Activated T-helper 2 cell treated with anti-CD3 and anti-CD28 coated beads, Interferon-gamma antibody, Interleukin-2, Interleukin-4, amounts not matched to agents 10 μg/mL and 5 μg/mL and 100 μg/mL, durations not matched to agents 14 hours and 24 hours and 36 hours (primary cell): ENCODE results near the gene ZNF718. TPM values are rescaled to one million over a fixed set of nuclear protein-coding genes. Genes with fewer than 3 reads are reported as not detected.
"Not testable (repeated sequence)": the region's sequence is repeated elsewhere in the genome, so short reads cannot be mapped to it uniquely, and the experiment has no call there.

Experiments used
- DNase-seq: peaks from one replicate; pipeline ENCODE4 v3.0.0; 2021; ENCODE audit warnings: low spot score
- H3K27ac Mint-ChIP-seq: one replicate; pipeline ENCODE4 v1.8.0; 2021; ENCODE audit warnings: mixed read lengths
- H3K27me3 Mint-ChIP-seq: one replicate; pipeline ENCODE4 v1.8.0; 2021; ENCODE audit warnings: low read depth, mixed read lengths
- H3K36me3 Mint-ChIP-seq: one replicate; pipeline ENCODE4 v1.8.0; 2021; ENCODE audit warnings: low read depth, mixed read lengths
- H3K4me1 Mint-ChIP-seq: one replicate; pipeline ENCODE4 v1.8.0; 2021; ENCODE audit warnings: low read depth, mixed read lengths
- H3K4me3 Mint-ChIP-seq: one replicate; pipeline ENCODE4 v1.8.0; 2021; ENCODE audit warnings: low read depth, mild to moderate bottlenecking, moderate library complexity, mixed read lengths
- H3K9me3 Mint-ChIP-seq: one replicate; pipeline ENCODE4 v1.8.0; 2021; ENCODE audit warnings: mixed read lengths
- intact Hi-C: fragments of 100-400 bp; cut with micrococcal nuclease; formaldehyde crosslinking; loops from one replicate; pipeline ENCODE4 v1.15.1; 2023
- total RNA-seq: library from RNA; stranded (reverse); gene quantifications from 2 replicates; pipeline ENCODE4 v1.2.3, GENCODE V29; 2022

ZNF718 gene
- total RNA-seq, 1 donor from 2014 or later = 8.6 TPM

- Mint-ChIP-seq H3K9me3 (peaks cover 44% of the 10 kb centered on the region), H3K27ac (peak overlapping the region; percentile 42), H3K4me1 (peaks cover 25% of the 10 kb centered on the region), H3K36me3 (peaks cover 54% of the 10 kb centered on the region), H3K4me3 (peak overlapping the region; percentile 45), H3K27me3 (no peaks in the 10 kb centered on the region)
- intact Hi-C loops = no loop called here
- DNase-seq = no peak
Observed at GRCh38 chr4:121408-122084, 2.8 kb upstream of the ZNF718 start.

- not testable (repeated sequence) for DNase-seq, H3K27me3 Mint-ChIP-seq
- H3K27ac Mint-ChIP-seq = peak overlapping the region; percentile 97
- H3K4me3 Mint-ChIP-seq = peak overlapping the region; percentile 96
- peaks cover 37% of the 10 kb centered on the region for H3K9me3 Mint-ChIP-seq
- intact Hi-C loops = loop anchor here (2.0 kb wide), 1 partner anchor 213 kb away; the partner anchor contains the start of gene ZNF141
- H3K4me1 Mint-ChIP-seq = peaks cover 24% of the 10 kb centered on the region
- peaks cover 54% of the 10 kb centered on the region for H3K36me3 Mint-ChIP-seq
Observed at GRCh38 chr4:123922-124274, 403 bp upstream of the ZNF718 start.

- Mint-ChIP-seq H3K4me1 (peaks cover 24% of the 10 kb centered on the region), H3K36me3 (peaks cover 54% of the 10 kb centered on the region), H3K27me3 (no peaks in the 10 kb centered on the region), H3K27ac (peak overlapping the region; percentile 97), H3K4me3 (peak overlapping the region; percentile 96), H3K9me3 (peaks cover 37% of the 10 kb centered on the region)
- peak; percentile 23 for DNase-seq
- intact Hi-C loops = loop anchor here (2.0 kb wide), 1 partner anchor 212 kb away; the partner anchor contains the start of gene ZNF141
Observed at GRCh38 chr4:125091-125771, 930 bp downstream of the ZNF718 start.

- intact Hi-C loops = loop anchor here (2.0 kb wide), 1 partner anchor 211 kb away; the partner anchor contains the start of gene ZNF141
- peak overlapping the region; percentile 97 for H3K27ac Mint-ChIP-seq
- DNase-seq = no peak
- H3K9me3 Mint-ChIP-seq = peaks cover 34% of the 10 kb centered on the region
- peaks cover 20% of the 10 kb centered on the region for H3K4me1 Mint-ChIP-seq
- H3K27me3 Mint-ChIP-seq = no peaks in the 10 kb centered on the region
- H3K4me3 Mint-ChIP-seq = peak overlapping the region; percentile 96
- peaks cover 52% of the 10 kb centered on the region for H3K36me3 Mint-ChIP-seq
Observed at GRCh38 chr4:125833-126232, 1.5 kb downstream of the ZNF718 start.

DNA sequence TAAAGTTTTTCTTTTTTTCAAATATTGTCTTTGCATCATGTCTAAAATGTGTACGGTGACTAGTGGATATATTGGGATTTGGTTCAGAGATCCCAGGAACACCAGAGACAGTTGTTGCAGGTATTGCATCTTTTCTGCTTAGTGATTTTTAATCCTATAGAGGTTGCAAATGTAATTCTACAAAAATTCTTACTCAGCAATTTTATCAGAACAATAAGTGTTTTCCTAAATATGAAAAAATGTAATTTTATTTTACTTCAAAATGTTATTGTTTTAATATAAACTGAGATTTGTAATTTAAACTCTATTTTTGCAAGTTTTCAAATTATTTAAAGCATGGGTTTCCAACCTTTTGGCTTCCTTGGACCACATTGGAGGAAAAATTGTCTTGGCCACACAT is 8.2 kb downstream of the ZNF718 start:
- Mint-ChIP-seq H3K36me3 (peaks cover 44% of the 10 kb centered on the region), H3K4me3 (no peak overlapping the region), H3K4me1 (no peaks in the 10 kb centered on the region), H3K27ac (no peak overlapping the region), H3K9me3 (peaks cover 28% of the 10 kb centered on the region), H3K27me3 (no peaks in the 10 kb centered on the region)
- no peak for DNase-seq
- intact Hi-C loops = no loop called here

DNA sequence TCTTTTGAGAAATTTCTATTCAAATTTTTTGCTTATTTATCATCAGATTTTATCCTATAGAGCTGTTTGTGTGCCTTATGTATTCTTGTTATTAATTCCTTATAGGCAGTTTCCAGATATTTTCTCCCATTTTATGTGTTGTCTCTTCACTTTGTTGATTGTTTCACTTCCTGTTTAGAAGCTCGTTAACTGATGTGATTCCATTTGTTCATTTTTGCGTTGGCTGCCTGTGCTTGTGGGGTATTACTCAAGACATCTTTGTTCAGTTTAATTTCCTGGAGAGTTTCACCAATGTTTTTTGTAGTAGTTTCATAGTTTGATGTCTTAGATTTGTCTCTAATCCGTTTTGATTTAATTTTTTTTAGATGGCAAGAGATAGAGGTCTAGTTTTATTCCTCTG is 14.6 kb downstream of the ZNF718 start:
- no peak for DNase-seq
- Mint-ChIP-seq H3K4me3 (no peak overlapping the region), H3K4me1 (no peaks in the 10 kb centered on the region), H3K27ac (no peak overlapping the region), H3K9me3 (peaks cover 80% of the 10 kb centered on the region), H3K36me3 (peaks cover 96% of the 10 kb centered on the region), H3K27me3 (no peaks in the 10 kb centered on the region)
- intact Hi-C loops = no loop called here

DNA sequence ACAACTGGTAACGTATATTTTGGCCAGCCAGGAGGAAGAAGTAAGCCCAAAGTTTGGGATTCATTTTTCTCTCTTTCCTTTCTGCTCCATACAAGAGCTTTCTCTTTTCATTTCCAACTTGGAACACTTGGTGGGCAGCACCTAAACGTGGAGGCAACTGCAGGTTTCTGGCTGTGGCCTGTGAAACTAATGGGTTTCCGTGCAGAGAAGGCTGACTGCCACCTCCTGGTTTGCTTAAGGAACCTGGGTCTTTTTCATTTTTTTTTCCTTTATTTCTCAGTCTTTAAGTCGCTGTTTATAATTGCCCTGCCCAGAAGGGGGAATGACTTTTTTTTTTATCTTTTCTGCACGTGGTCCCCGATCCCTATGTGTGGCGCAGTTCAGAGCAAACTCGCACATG is 15.4 kb downstream of the ZNF718 start:
- H3K4me1 Mint-ChIP-seq = no peaks in the 10 kb centered on the region
- DNase-seq = no peak
- no peak overlapping the region for H3K4me3 Mint-ChIP-seq
- H3K27ac Mint-ChIP-seq = no peak overlapping the region
- no peaks in the 10 kb centered on the region for H3K27me3 Mint-ChIP-seq
- H3K9me3 Mint-ChIP-seq = peaks cover 84% of the 10 kb centered on the region
- intact Hi-C loops = no loop called here
- H3K36me3 Mint-ChIP-seq = peaks cover 96% of the 10 kb centered on the region

DNA sequence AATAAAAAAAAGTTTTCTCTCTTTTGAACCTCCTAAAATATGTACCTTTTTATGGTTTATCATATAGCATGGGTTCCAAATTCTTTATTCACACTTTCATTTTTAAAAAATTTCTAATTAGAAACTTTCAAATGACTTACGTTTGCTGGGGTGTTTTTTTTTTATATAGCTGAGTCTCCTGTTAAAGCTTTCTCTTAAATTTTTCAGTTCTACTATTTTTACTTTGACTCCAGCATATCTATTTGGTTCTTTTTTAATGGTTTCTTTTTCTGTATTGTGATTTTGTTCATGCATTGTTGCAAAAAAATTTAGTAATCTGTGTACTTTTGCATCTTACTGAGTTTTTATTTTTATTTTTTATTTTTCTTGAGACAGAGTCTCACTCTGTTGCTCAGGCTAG is 22.3 kb downstream of the ZNF718 start:
- Mint-ChIP-seq H3K4me1 (no peaks in the 10 kb centered on the region), H3K36me3 (peaks cover 86% of the 10 kb centered on the region), H3K27ac (no peak overlapping the region), H3K9me3 (peaks cover 76% of the 10 kb centered on the region), H3K27me3 (no peaks in the 10 kb centered on the region), H3K4me3 (no peak overlapping the region)
- DNase-seq = no peak
- intact Hi-C loops = no loop called here

- Mint-ChIP-seq H3K27ac (no peak overlapping the region), H3K9me3 (peaks cover 73% of the 10 kb centered on the region), H3K4me3 (no peak overlapping the region), H3K36me3 (peaks cover 81% of the 10 kb centered on the region), H3K4me1 (no peaks in the 10 kb centered on the region), H3K27me3 (no peaks in the 10 kb centered on the region)
- no peak for DNase-seq
- intact Hi-C loops = no loop called here
Observed at GRCh38 chr4:147233-147632, 22.9 kb downstream of the ZNF718 start.

- H3K9me3 Mint-ChIP-seq = peaks cover 59% of the 10 kb centered on the region
- H3K27me3 Mint-ChIP-seq = no peaks in the 10 kb centered on the region
- no peaks in the 10 kb centered on the region for H3K4me1 Mint-ChIP-seq
- no peak overlapping the region for H3K27ac Mint-ChIP-seq
- DNase-seq = no peak
- no peak overlapping the region for H3K4me3 Mint-ChIP-seq
- intact Hi-C loops = no loop called here
- H3K36me3 Mint-ChIP-seq = peaks cover 53% of the 10 kb centered on the region
Observed at GRCh38 chr4:161496-162284, 37.4 kb downstream of the ZNF718 start.

- H3K27ac Mint-ChIP-seq, DNase-seq, H3K4me3 Mint-ChIP-seq, H3K4me1 Mint-ChIP-seq, intact Hi-C loops, H3K27me3 Mint-ChIP-seq: not testable (repeated sequence)
- Mint-ChIP-seq H3K9me3 (peaks cover 61% of the 10 kb centered on the region), H3K36me3 (peaks cover 37% of the 10 kb centered on the region)
Observed at GRCh38 chr4:169640-170039, 45.3 kb downstream of the ZNF718 start.

DNA sequence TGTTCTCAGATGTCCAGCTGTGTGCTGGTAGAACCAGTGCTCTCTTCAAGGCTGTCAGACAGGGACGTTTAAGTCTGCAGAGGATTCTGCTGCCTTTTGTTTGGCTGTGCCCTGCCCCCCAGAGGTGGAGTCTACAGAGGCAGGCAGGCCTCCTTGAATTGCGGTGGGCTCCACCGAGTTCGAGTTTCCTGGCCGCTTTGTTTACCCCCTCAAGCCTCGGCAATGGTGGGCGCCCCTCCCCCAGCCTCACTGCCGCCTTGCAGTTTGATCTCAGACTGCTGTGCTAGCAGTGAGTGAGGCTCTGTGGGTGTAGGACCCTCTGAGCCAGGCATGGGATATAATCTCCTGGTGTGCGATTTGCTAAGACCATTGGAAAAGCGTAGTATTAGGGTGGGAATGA is 47.0 kb downstream of the ZNF718 start:
- DNase-seq, H3K27me3 Mint-ChIP-seq, H3K4me1 Mint-ChIP-seq, H3K4me3 Mint-ChIP-seq, H3K27ac Mint-ChIP-seq, intact Hi-C loops: not testable (repeated sequence)
- H3K36me3 Mint-ChIP-seq = peaks cover 46% of the 10 kb centered on the region
- peaks cover 71% of the 10 kb centered on the region for H3K9me3 Mint-ChIP-seq
